RWPE1 (cell line): Measurements from ENCODE around the gene NLRX1.
"Not testable (repeated sequence)": the region's sequence is repeated elsewhere in the genome, so short reads cannot be mapped to it uniquely, and the experiment has no call there.

ENCODE experiments used
- CTCF ChIA-PET: fragments of 350-600 bp; sonication (Branson Sonifier 250); formaldehyde crosslinking; extraction: SDS; loops from one replicate; lab custom pipeline; 2021; lab: Yijun Ruan, JAX
- POLR2A ChIA-PET: fragments of 400-600 bp; formaldehyde crosslinking; extraction: SDS; loops from one replicate; lab custom pipeline; 2020; ENCODE audit warnings: antibody characterized with exemption; ENCODE audit not compliant: low non-redundant PET; lab: Yijun Ruan, JAX
- DNase-seq: peaks from one replicate; pipeline ENCODE4 v3.0.0; 2012; ENCODE audit warnings: low spot score
- H3K27ac ChIP-seq: fragments of 450-650 bp; 2 replicates; pipeline ENCODE4 v1.5.1; 2017
- TF ChIP-seq, protein P1 (sequence below): fragments of 450-650 bp; conservative IDR thresholded peaks from 2 replicates; pipeline ENCODE4 v1.5.1; 2017; ENCODE audit warnings: low read depth, mild to moderate bottlenecking

The NLRX1 gene

GRCh38 chr11:119218141-119218878 lies 49.8 kb downstream of the NLRX1 start:
- POLR2A ChIA-PET, result no interaction called here
- CTCF ChIA-PET, result interaction anchor here (0.7 to 1.2 kb wide), 2 partner anchors 8 to 95 kb away, joined by 3 read pairs; no protein-coding TSS in a partner anchor
- TF ChIP-seq, protein P1, sequence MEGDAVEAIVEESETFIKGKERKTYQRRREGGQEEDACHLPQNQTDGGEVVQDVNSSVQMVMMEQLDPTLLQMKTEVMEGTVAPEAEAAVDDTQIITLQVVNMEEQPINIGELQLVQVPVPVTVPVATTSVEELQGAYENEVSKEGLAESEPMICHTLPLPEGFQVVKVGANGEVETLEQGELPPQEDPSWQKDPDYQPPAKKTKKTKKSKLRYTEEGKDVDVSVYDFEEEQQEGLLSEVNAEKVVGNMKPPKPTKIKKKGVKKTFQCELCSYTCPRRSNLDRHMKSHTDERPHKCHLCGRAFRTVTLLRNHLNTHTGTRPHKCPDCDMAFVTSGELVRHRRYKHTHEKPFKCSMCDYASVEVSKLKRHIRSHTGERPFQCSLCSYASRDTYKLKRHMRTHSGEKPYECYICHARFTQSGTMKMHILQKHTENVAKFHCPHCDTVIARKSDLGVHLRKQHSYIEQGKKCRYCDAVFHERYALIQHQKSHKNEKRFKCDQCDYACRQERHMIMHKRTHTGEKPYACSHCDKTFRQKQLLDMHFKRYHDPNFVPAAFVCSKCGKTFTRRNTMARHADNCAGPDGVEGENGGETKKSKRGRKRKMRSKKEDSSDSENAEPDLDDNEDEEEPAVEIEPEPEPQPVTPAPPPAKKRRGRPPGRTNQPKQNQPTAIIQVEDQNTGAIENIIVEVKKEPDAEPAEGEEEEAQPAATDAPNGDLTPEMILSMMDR, result no peak
- H3K27ac ChIP-seq, result no peak overlapping the region
- DNase-seq, result peak; percentile 93

DNA sequence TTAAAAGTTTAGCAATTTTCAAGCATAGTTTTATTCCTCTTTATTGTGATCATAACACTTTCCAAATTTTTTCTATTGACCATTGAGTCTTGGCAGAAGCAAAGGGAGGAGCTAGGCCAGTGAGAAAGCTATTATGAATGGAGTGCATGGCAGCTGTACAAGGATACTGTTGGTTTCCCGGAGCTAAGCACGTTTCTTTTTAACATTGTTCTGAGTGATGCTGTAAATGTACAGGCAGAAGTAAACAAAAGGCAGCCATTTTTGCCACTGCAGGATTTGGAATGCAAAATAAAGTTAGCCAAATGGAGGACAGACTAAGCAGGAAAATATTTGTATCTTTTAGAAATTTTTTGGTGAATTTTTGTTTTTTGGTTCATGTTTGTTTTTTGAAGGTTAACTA lies 53.8 kb downstream of the NLRX1 start:
- ChIA-PET POLR2A (no interaction called here), CTCF (no interaction called here)

DNA sequence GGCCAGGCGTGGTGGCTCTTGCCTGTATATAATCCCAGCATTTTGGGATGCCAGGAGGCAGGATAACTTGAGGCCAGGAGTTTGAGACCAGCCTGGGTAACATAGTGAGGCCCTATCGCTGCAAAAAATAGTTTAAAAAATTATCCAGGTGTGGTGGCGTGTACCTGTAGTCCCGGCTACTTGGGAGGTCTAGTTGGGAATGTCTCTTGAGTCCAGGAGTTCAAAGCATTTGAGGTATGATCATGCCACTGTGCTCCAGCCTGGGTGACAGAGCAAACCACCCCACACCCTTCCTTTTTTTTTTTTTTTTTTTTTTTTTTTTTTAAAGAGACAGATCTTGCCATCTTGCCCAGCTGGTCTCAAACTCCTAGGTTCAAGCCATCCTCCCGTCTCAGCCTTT lies 54.4 kb downstream of the NLRX1 start:
- no peak overlapping the region for H3K27ac ChIP-seq
- ChIA-PET POLR2A (no interaction called here), CTCF (no interaction called here)
- TF ChIP-seq, protein P1, result no peak
- no peak for DNase-seq

More for the DNA sequence above, 53.8 kb downstream of the NLRX1 start:
- DNase-seq, result no peak
- H3K27ac ChIP-seq, result no peak overlapping the region
- TF ChIP-seq, protein P1, result no peak

- DNase-seq, result no peak
- no peak overlapping the region for H3K27ac ChIP-seq
- TF ChIP-seq, protein P1, result no peak
- ChIA-PET POLR2A (no interaction called here), CTCF (no interaction called here)
These were observed 55.3 kb downstream of the NLRX1 start for GRCh38 chr11:119223856-119224255.

- CTCF ChIA-PET, result interaction anchor here (0.5 kb wide), 1 partner anchor 27 kb away, joined by 3 read pairs; no protein-coding TSS in a partner anchor
- H3K27ac ChIP-seq, DNase-seq, POLR2A ChIA-PET: not testable (repeated sequence)
These were observed 60.2 kb downstream of the NLRX1 start for GRCh38 chr11:119228535-119229287.

DNA sequence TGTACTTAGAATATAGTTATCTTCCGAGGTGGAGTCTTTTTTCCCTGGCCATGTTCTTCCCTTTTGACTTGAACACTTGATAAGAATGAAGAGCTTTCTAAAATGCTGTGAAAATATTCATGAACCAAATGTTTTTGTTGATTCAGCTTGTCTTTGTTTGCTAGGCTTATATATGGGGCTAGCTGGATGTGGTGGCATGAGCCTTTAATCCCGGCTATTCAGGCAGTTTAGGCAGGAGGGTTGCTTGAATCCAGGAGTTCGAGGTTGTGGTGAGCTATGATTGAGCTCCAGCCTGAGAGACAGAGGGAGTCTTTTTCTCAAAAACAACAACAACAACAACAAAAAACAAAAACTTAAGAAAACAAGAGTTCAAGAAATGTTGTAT lies 60.8 kb downstream of the NLRX1 start:
- POLR2A ChIA-PET, result no interaction called here
- TF ChIP-seq, protein P1, result no peak

More for the DNA sequence above, 60.8 kb downstream of the NLRX1 start:
- CTCF ChIA-PET, result interaction anchor here (0.6 kb wide), 1 partner anchor 703 kb away, joined by 5 read pairs; no protein-coding TSS in a partner anchor
- no peak for DNase-seq
- H3K27ac ChIP-seq, result no peak overlapping the region; the same call in 1 of the 2 replicates
